ENCODE measurements around the gene IRAK1.

Gene IRAK1

GRCh38 chrX:154028502-154029184 is 8.9 kb upstream of the IRAK1 start:
- Histone ChIP-seq H3K27ac (ENCODE audit: low read depth, low read length) (no peak overlapping the region), H3K79me2 (ENCODE audit: control insufficient read depth, insufficient read depth, low read length, unreplicated experiment) (no peaks in the 10 kb centered on the region), H3K36me3 (ENCODE audit: insufficient read depth, low read length) (no peaks in the 10 kb centered on the region), H3K4me3 (ENCODE audit: low read depth, low read length) (no peak overlapping the region), H3K27me3 (ENCODE audit: insufficient read depth, low read length) (no peaks in the 10 kb centered on the region), H3K4me1 (ENCODE audit: control insufficient read depth, insufficient read depth, low read length, unreplicated experiment) (no peaks in the 10 kb centered on the region), H2AFZ (ENCODE audit: low read length, unreplicated experiment) (no peak overlapping the region)

DNA sequence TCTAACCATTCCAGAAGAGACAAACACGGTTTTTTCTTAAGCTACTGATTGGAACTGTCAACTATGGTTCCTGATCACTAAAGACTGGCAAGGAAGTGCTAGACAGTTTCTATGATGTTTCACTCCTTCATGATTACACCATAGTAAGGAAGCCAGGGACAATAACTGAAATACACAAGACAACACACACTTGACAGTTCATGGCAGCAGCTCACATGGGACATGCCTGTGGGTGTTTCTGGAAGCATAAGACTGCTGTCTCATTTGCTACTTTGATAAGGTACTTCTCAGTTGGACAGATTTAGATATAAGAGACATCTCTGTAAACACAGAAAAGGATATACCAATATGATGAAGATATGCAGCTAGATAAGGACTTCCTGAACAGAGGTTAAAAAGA is 8.3 kb upstream of the IRAK1 start:
- Histone ChIP-seq H3K79me2 (ENCODE audit: control insufficient read depth, insufficient read depth, low read length, unreplicated experiment) (no peaks in the 10 kb centered on the region), H3K36me3 (ENCODE audit: insufficient read depth, low read length) (no peaks in the 10 kb centered on the region), H3K4me3 (ENCODE audit: low read depth, low read length) (no peak overlapping the region), H3K4me1 (ENCODE audit: control insufficient read depth, insufficient read depth, low read length, unreplicated experiment) (no peaks in the 10 kb centered on the region), H3K27ac (ENCODE audit: low read depth, low read length) (no peak overlapping the region), H3K27me3 (ENCODE audit: insufficient read depth, low read length) (no peaks in the 10 kb centered on the region), H2AFZ (ENCODE audit: low read length, unreplicated experiment) (no peak overlapping the region)

- no peak overlapping the region for H3K4me3 ChIP-seq (ENCODE audit: low read depth, low read length)
- no peak overlapping the region for H2AFZ ChIP-seq (ENCODE audit: low read length, unreplicated experiment)
- H3K4me1 ChIP-seq (ENCODE audit: control insufficient read depth, insufficient read depth, low read length, unreplicated experiment), result no peaks in the 10 kb centered on the region
- H3K36me3 ChIP-seq (ENCODE audit: insufficient read depth, low read length), result no peaks in the 10 kb centered on the region
- H3K27ac ChIP-seq (ENCODE audit: low read depth, low read length), result no peak overlapping the region
- no peaks in the 10 kb centered on the region for H3K79me2 ChIP-seq (ENCODE audit: control insufficient read depth, insufficient read depth, low read length, unreplicated experiment)
- H3K27me3 ChIP-seq (ENCODE audit: insufficient read depth, low read length), result no peaks in the 10 kb centered on the region
Measured at GRCh38 chrX:154027022-154027402, 7.3 kb upstream of the IRAK1 start.

GRCh38 chrX:154026136-154027021 is 6.7 kb upstream of the IRAK1 start:
- Histone ChIP-seq H3K27ac (ENCODE audit: low read depth, low read length) (no peak overlapping the region), H3K4me3 (ENCODE audit: low read depth, low read length) (no peak overlapping the region), H3K27me3 (ENCODE audit: insufficient read depth, low read length) (no peaks in the 10 kb centered on the region), H3K36me3 (ENCODE audit: insufficient read depth, low read length) (no peaks in the 10 kb centered on the region), H3K4me1 (ENCODE audit: control insufficient read depth, insufficient read depth, low read length, unreplicated experiment) (peaks cover 4% of the 10 kb centered on the region), H3K79me2 (ENCODE audit: control insufficient read depth, insufficient read depth, low read length, unreplicated experiment) (no peaks in the 10 kb centered on the region), H2AFZ (ENCODE audit: low read length, unreplicated experiment) (no peak overlapping the region)

- Histone ChIP-seq H3K4me3 (ENCODE audit: low read depth, low read length) (no peak overlapping the region), H3K27ac (ENCODE audit: low read depth, low read length) (no peak overlapping the region), H3K27me3 (ENCODE audit: insufficient read depth, low read length) (no peaks in the 10 kb centered on the region), H3K4me1 (ENCODE audit: control insufficient read depth, insufficient read depth, low read length, unreplicated experiment) (peaks cover 13% of the 10 kb centered on the region), H2AFZ (ENCODE audit: low read length, unreplicated experiment) (no peak overlapping the region), H3K36me3 (ENCODE audit: insufficient read depth, low read length) (no peaks in the 10 kb centered on the region), H3K79me2 (ENCODE audit: control insufficient read depth, insufficient read depth, low read length, unreplicated experiment) (no peaks in the 10 kb centered on the region)
Measured at GRCh38 chrX:154025230-154025629, 5.5 kb upstream of the IRAK1 start.

DNA sequence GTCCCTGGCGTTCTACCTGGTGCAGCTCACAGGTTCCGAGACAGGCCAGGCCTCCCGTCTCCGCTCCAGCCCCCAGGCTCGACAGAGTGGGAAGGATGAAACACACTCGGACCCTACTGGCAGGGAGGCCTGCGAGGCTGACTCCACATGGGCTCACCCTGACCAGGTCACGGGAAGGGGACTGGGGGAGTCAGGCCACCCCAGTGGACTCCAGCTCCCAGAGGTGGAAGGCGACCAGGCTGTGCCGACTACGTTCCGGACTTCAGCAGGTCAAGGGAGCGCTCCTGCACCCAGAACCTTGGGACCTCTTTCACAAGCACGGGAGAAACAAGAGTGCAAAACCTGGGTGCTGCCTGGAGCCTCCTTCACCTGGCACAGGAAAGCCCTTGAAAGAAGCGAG is 4.6 kb upstream of the IRAK1 start:
- Histone ChIP-seq H3K27ac (ENCODE audit: low read depth, low read length) (no peak overlapping the region), H3K4me3 (ENCODE audit: low read depth, low read length) (no peak overlapping the region), H3K27me3 (ENCODE audit: insufficient read depth, low read length) (no peaks in the 10 kb centered on the region), H3K79me2 (ENCODE audit: control insufficient read depth, insufficient read depth, low read length, unreplicated experiment) (peaks cover 3% of the 10 kb centered on the region), H3K36me3 (ENCODE audit: insufficient read depth, low read length) (no peaks in the 10 kb centered on the region), H2AFZ (ENCODE audit: low read length, unreplicated experiment) (no peak overlapping the region), H3K4me1 (ENCODE audit: control insufficient read depth, insufficient read depth, low read length, unreplicated experiment) (peaks cover 13% of the 10 kb centered on the region)

- H2AFZ ChIP-seq (ENCODE audit: low read length, unreplicated experiment), result no peak overlapping the region
- H3K36me3 ChIP-seq (ENCODE audit: insufficient read depth, low read length), result no peaks in the 10 kb centered on the region
- no peak overlapping the region for H3K4me3 ChIP-seq (ENCODE audit: low read depth, low read length)
- H3K27me3 ChIP-seq (ENCODE audit: insufficient read depth, low read length), result no peaks in the 10 kb centered on the region
- H3K79me2 ChIP-seq (ENCODE audit: control insufficient read depth, insufficient read depth, low read length, unreplicated experiment), result peaks cover 12% of the 10 kb centered on the region
- no peak overlapping the region for H3K27ac ChIP-seq (ENCODE audit: low read depth, low read length)
- H3K4me1 ChIP-seq (ENCODE audit: control insufficient read depth, insufficient read depth, low read length, unreplicated experiment), result peaks cover 13% of the 10 kb centered on the region
Measured at GRCh38 chrX:154023276-154024000, 3.7 kb upstream of the IRAK1 start.

- Histone ChIP-seq H3K27me3 (ENCODE audit: insufficient read depth, low read length) (no peaks in the 10 kb centered on the region), H3K36me3 (ENCODE audit: insufficient read depth, low read length) (no peaks in the 10 kb centered on the region), H3K27ac (ENCODE audit: low read depth, low read length) (peak overlapping the region; percentile 90; the same call in 1 of the 2 replicates), H3K4me3 (ENCODE audit: low read depth, low read length) (no peak overlapping the region), H2AFZ (ENCODE audit: low read length, unreplicated experiment) (no peak overlapping the region), H3K79me2 (ENCODE audit: control insufficient read depth, insufficient read depth, low read length, unreplicated experiment) (peaks cover 21% of the 10 kb centered on the region), H3K4me1 (ENCODE audit: control insufficient read depth, insufficient read depth, low read length, unreplicated experiment) (peaks cover 21% of the 10 kb centered on the region)
Measured at GRCh38 chrX:154022108-154022507, 2.4 kb upstream of the IRAK1 start.

- Histone ChIP-seq H3K4me1 (ENCODE audit: control insufficient read depth, insufficient read depth, low read length, unreplicated experiment) (peaks cover 21% of the 10 kb centered on the region), H3K79me2 (ENCODE audit: control insufficient read depth, insufficient read depth, low read length, unreplicated experiment) (peaks cover 29% of the 10 kb centered on the region), H3K27ac (ENCODE audit: low read depth, low read length) (peak overlapping the region; percentile 90), H3K27me3 (ENCODE audit: insufficient read depth, low read length) (no peaks in the 10 kb centered on the region), H2AFZ (ENCODE audit: low read length, unreplicated experiment) (no peak overlapping the region), H3K36me3 (ENCODE audit: insufficient read depth, low read length) (no peaks in the 10 kb centered on the region), H3K4me3 (ENCODE audit: low read depth, low read length) (peak overlapping the region; percentile 80)
Measured at GRCh38 chrX:154021131-154021611, 1.5 kb upstream of the IRAK1 start.

DNA sequence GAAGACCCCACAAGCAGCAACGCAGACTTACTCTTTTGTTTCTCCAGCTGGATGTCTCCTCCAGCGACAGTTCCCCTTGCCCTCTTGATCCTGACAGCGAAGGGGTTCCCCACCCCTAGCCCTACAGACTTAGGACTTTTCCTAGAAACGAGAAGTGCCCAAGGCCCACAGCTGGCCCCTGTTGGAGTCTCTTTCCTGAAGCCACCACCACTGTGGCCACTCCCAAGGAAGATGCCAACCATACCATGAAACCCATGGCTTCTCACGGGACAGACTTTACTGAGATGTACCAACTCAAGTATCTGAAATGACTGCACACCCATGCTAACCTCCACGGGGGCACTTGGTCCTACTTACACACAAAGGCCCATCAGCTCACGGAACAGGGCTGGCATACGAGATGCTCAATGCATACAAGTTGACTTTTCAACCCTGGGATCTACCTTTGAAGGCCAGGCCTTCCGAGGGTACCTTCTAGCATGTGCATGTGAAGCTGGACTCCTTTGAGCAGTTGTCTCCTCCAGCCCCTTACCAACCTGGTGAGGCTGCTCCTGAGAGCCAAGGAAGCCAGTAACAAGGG is 924 bp upstream of the IRAK1 start:
- peak overlapping the region; percentile 80 for H3K4me3 ChIP-seq (ENCODE audit: low read depth, low read length)
- no peaks in the 10 kb centered on the region for H3K36me3 ChIP-seq (ENCODE audit: insufficient read depth, low read length)
- H2AFZ ChIP-seq (ENCODE audit: low read length, unreplicated experiment), result no peak overlapping the region
- H3K27me3 ChIP-seq (ENCODE audit: insufficient read depth, low read length), result no peaks in the 10 kb centered on the region
- H3K4me1 ChIP-seq (ENCODE audit: control insufficient read depth, insufficient read depth, low read length, unreplicated experiment), result peaks cover 21% of the 10 kb centered on the region
- H3K27ac ChIP-seq (ENCODE audit: low read depth, low read length), result peak overlapping the region; percentile 90
- H3K79me2 ChIP-seq (ENCODE audit: control insufficient read depth, insufficient read depth, low read length, unreplicated experiment), result peaks cover 32% of the 10 kb centered on the region
